GM23338 (cell line): ENCODE results near the gene CHD5. TPM values are rescaled to one million over a fixed set of nuclear protein-coding genes. Genes with fewer than 3 reads are reported as not detected.

ENCODE experiments used
- ATAC-seq: fragments of 200-7000 bp; cut with Tn5 transposase; 3 replicates; pipeline ENCODE4 v1.9.1; 2020
- DNase-seq: peaks from one replicate; pipeline ENCODE4 v3.0.0-alpha.2; 2015; ENCODE audit warnings: low spot score
- H2AFZ ChIP-seq: fragments of 200-600 bp; sonication (generic); 2 replicates; pipeline ENCODE4 v1.8.0; 2016; ENCODE audit warnings: antibody characterized with exemption, mild to moderate bottlenecking, moderate library complexity
- H3F3A ChIP-seq: fragments of 200-600 bp; sonication (generic); replicated peaks from 2 replicates; pipeline ENCODE4 v1.8.0; 2017; ENCODE audit warnings: antibody characterized with exemption, mixed run types, low read depth
- H3K27ac ChIP-seq: fragments of 200-600 bp; sonication (generic); 2 replicates; pipeline ENCODE4 v1.6.1; 2016; ENCODE audit warnings: low read depth
- H3K27me3 ChIP-seq: fragments of 200-600 bp; sonication (generic); 2 replicates; pipeline ENCODE4 v1.8.0; 2016; ENCODE audit warnings: mild to moderate bottlenecking, mixed run types, moderate library complexity; ENCODE audit not compliant: insufficient read depth
- H3K36me3 ChIP-seq: fragments of 200-600 bp; sonication (generic); 2 replicates; pipeline ENCODE4 v1.8.0; 2016; ENCODE audit warnings: mild to moderate bottlenecking; ENCODE audit not compliant: insufficient read depth
- H3K4me1 ChIP-seq: fragments of 200-600 bp; sonication (generic); 2 replicates; pipeline ENCODE4 v1.8.0; 2016; ENCODE audit warnings: mild to moderate bottlenecking, moderate library complexity; ENCODE audit not compliant: insufficient read depth
- H3K4me2 ChIP-seq: fragments of 200-600 bp; sonication (generic); 2 replicates; pipeline ENCODE4 v1.7.1; 2017; ENCODE audit warnings: mixed run types
- H3K4me3 ChIP-seq: fragments of 200-600 bp; sonication (generic); 2 replicates; pipeline ENCODE4 v1.6.1; 2016; ENCODE audit warnings: mixed run types
- H3K79me2 ChIP-seq: fragments of 200-600 bp; sonication (generic); replicated peaks from 2 replicates; pipeline ENCODE4 v1.8.0; 2017; ENCODE audit warnings: mild to moderate bottlenecking; ENCODE audit not compliant: insufficient read depth
- H3K9me2 ChIP-seq: fragments of 200-600 bp; sonication (generic); 2 replicates; pipeline ENCODE4 v1.8.0; 2017; ENCODE audit not compliant: insufficient read depth
- H4K20me1 ChIP-seq: fragments of 200-600 bp; sonication (generic); replicated peaks from 2 replicates; pipeline ENCODE4 v1.8.0; 2017; ENCODE audit warnings: mild to moderate bottlenecking; ENCODE audit not compliant: insufficient read depth
- H3K27ac Mint-ChIP-seq: 2 replicates; pipeline ENCODE4 v1.8.0; 2020; ENCODE audit warnings: inconsistent platforms, mild to moderate bottlenecking, moderate library complexity, mixed read lengths
- H3K27me3 Mint-ChIP-seq: 3 replicates; pipeline ENCODE4 v1.8.0; 2022; ENCODE audit warnings: low read depth, mild to moderate bottlenecking, moderate library complexity, mixed read lengths, inconsistent platforms; ENCODE audit not compliant: insufficient read depth, poor library complexity
- H3K36me3 Mint-ChIP-seq: 3 replicates; pipeline ENCODE4 v1.8.0; 2021; ENCODE audit warnings: low read depth, mild to moderate bottlenecking, inconsistent platforms, moderate library complexity, mixed read lengths
- H3K4me1 Mint-ChIP-seq: 3 replicates; pipeline ENCODE4 v1.8.0; 2020; ENCODE audit warnings: mild to moderate bottlenecking, inconsistent platforms, mixed read lengths
- H3K4me3 Mint-ChIP-seq: 3 replicates; pipeline ENCODE4 v1.8.0; 2021; ENCODE audit warnings: moderate library complexity, mild to moderate bottlenecking, inconsistent platforms, mixed read lengths
- H3K9me3 Mint-ChIP-seq: 3 replicates; pipeline ENCODE4 v1.8.0; 2020; ENCODE audit warnings: moderate library complexity, mild to moderate bottlenecking, inconsistent platforms, mixed read lengths
- CREB1 ChIP-seq: fragments of 250-450 bp; sonication (Bioruptor Pico); IDR thresholded peaks from 2 replicates; pipeline ENCODE4 v1.5.0; 2020; ENCODE audit warnings: low read depth, mild to moderate bottlenecking, moderate library complexity
- CTCF ChIP-seq, 2 experiments: fragments of 200-600 bp in 1 of 2; sonication (generic) in 1 of 2; conservative IDR thresholded peaks; 2 replicates each; pipeline versions ENCODE4 v1.5.1 to v1.6.1; 2016 to 2017; ENCODE audit warnings: antibody characterized with exemption in 2 of 2, low read depth in 2 of 2, mild to moderate bottlenecking in 2 of 2, moderate library complexity in 1 of 2
- REST ChIP-seq: IDR thresholded peaks from one replicate; pipeline ENCODE4 v1.6.1; 2018; ENCODE audit warnings: antibody characterized with exemption; ENCODE audit not compliant: unreplicated experiment
- ZNF462 ChIP-seq: fragments of 250-450 bp; sonication (Bioruptor Pico); IDR thresholded peaks from 2 replicates; pipeline ENCODE4 v1.5.0; 2020; ENCODE audit warnings: mild to moderate bottlenecking, moderate library complexity
- polyA plus RNA-seq: library from polyadenylated mRNA; unstranded; fragments of >200 nt; fragmentation: Nextera tagmentation; extraction: Ambion mirVana; gene quantifications from 2 replicates; pipeline ENCODE4 v1.2.1, GENCODE V29; 2016
- total RNA-seq: library from RNA; depleted of rRNA; stranded (reverse); fragments of >200 nt; shearing (Covaris generic); gene quantifications from 2 replicates; pipeline ENCODE4 v1.2.3, GENCODE V29; 2014

The CHD5 gene
- total and polyA plus RNA-seq, 2 experiments from 2014 or later: 0.32 to 1.0 TPM

GRCh38 chr1:6121021-6121421, 59.1 kb downstream of the CHD5 start (continued):
- TF ChIP-seq ZNF462: no peak
- TF ChIP-seq CREB1: no peak
- no peak for TF ChIP-seq CTCF (conservative IDR thresholded peaks at IDR 0.05; ENCODE audit: low read depth in 2 of 2)

- H3K4me3 Mint-ChIP-seq: no peak overlapping the region
- no peaks in the 10 kb centered on the region for H3K36me3 Mint-ChIP-seq
- H3F3A ChIP-seq: no peaks in the 10 kb centered on the region
- no peak overlapping the region for H3K4me2 ChIP-seq
- ATAC-seq: no peak
- no peaks in the 10 kb centered on the region for H3K9me2 ChIP-seq
- H2AFZ ChIP-seq: no peak overlapping the region
- H3K27ac Mint-ChIP-seq: no peak overlapping the region
- no peak overlapping the region for H3K4me3 ChIP-seq
- peaks cover 6% of the 10 kb centered on the region; the same call in 1 of the 3 replicates for H3K9me3 Mint-ChIP-seq
- H3K27ac ChIP-seq: no peak overlapping the region
- H4K20me1 ChIP-seq: no peaks in the 10 kb centered on the region
- H3K36me3 ChIP-seq: no peaks in the 10 kb centered on the region
- no peaks in the 10 kb centered on the region for H3K4me1 Mint-ChIP-seq
- no peaks in the 10 kb centered on the region for H3K79me2 ChIP-seq
- no peaks in the 10 kb centered on the region for H3K4me1 ChIP-seq
- no peaks in the 10 kb centered on the region for H3K27me3 ChIP-seq
- H3K27me3 Mint-ChIP-seq: peaks cover 4% of the 10 kb centered on the region
- no peak for DNase-seq
- TF ChIP-seq REST (no peak), ZNF462 (no peak)
These were observed 61.7 kb downstream of the CHD5 start for GRCh38 chr1:6118415-6118814.
